HT-29 (cell line): ENCODE data around the gene PDE11A. TPM values are rescaled to one million over a fixed set of nuclear protein-coding genes. Genes with fewer than 3 reads are reported as not detected.

ENCODE experiments used
- DNase-seq: peaks from one replicate; pipeline ENCODE4 v3.0.0-alpha.2; 2015; ENCODE audit warnings: low spot score
- total RNA-seq: library from RNA; depleted of rRNA; stranded (reverse); fragments of >200 nt; shearing (Covaris generic); gene quantifications from 2 replicates; pipeline ENCODE4 v1.2.3, GENCODE V29; 2014

PDE11A gene
- total RNA-seq, 1 experiment from 2014 or later, result not detected

- no peak for DNase-seq
These were observed 469.9 kb downstream of the PDE11A start for GRCh38 chr2:177602611-177603164.

GRCh38 chr2:177600917-177601316 lies 471.7 kb downstream of the PDE11A start:
- no peak for DNase-seq

GRCh38 chr2:177599956-177600355 lies 472.6 kb downstream of the PDE11A start:
- no peak for DNase-seq

GRCh38 chr2:177599139-177599688 lies 473.4 kb downstream of the PDE11A start:
- no peak for DNase-seq

GRCh38 chr2:177598326-177599138 lies 474.0 kb downstream of the PDE11A start:
- DNase-seq, result no peak

GRCh38 chr2:177597759-177598158 lies 474.8 kb downstream of the PDE11A start:
- no peak for DNase-seq

GRCh38 chr2:177596866-177597265 lies 475.7 kb downstream of the PDE11A start:
- DNase-seq, result no peak

GRCh38 chr2:177595126-177595845 lies 477.3 kb downstream of the PDE11A start:
- DNase-seq, result no peak

- no peak for DNase-seq
These were observed 479.2 kb downstream of the PDE11A start for GRCh38 chr2:177593402-177593801.

GRCh38 chr2:177592945-177593344 lies 479.6 kb downstream of the PDE11A start:
- DNase-seq, result no peak

GRCh38 chr2:177592397-177592796 lies 480.2 kb downstream of the PDE11A start:
- no peak for DNase-seq

- DNase-seq, result no peak
These were observed 483.4 kb downstream of the PDE11A start for GRCh38 chr2:177589186-177589585.

GRCh38 chr2:177588671-177589070 lies 483.9 kb downstream of the PDE11A start:
- no peak for DNase-seq

- DNase-seq, result no peak
These were observed 485.2 kb downstream of the PDE11A start for GRCh38 chr2:177587371-177587770.

- no peak for DNase-seq
These were observed 486.4 kb downstream of the PDE11A start for GRCh38 chr2:177586154-177586553.

- no peak for DNase-seq
These were observed 487.2 kb downstream of the PDE11A start for GRCh38 chr2:177585234-177585863.

- DNase-seq, result no peak
These were observed 488.4 kb downstream of the PDE11A start for GRCh38 chr2:177584030-177584692.

- DNase-seq, result no peak
These were observed 490.6 kb downstream of the PDE11A start for GRCh38 chr2:177582000-177582399.

GRCh38 chr2:177579486-177580036 lies 493.0 kb downstream of the PDE11A start:
- no peak for DNase-seq

GRCh38 chr2:177578454-177578853 lies 494.1 kb downstream of the PDE11A start:
- no peak for DNase-seq

- no peak for DNase-seq
These were observed 495.5 kb downstream of the PDE11A start for GRCh38 chr2:177577075-177577474.
